Vagina (tissue), 2 donors: Measurements from ENCODE around the gene TIE1.

Experiments used
- CTCF ChIP-seq, 3 experiments: fragments of 450-650 bp in 2 of 3; fragments of 200-600 bp in 1 of 3; sonication (generic) in 1 of 3; IDR thresholded peaks; one replicate each; pipeline ENCODE4 v1.5.1; 2017 to 2019; ENCODE audit warnings: antibody characterized with exemption in 3 of 3, mild to moderate bottlenecking in 2 of 3, moderate library complexity in 2 of 3
- POLR2A ChIP-seq, 2 donors: fragments of 450-650 bp; IDR thresholded peaks; one replicate each; pipeline ENCODE4 v1.6.1; 2017; ENCODE audit warnings: antibody characterized with exemption in 2 of 2, mild to moderate bottlenecking in 2 of 2, moderate library complexity in 2 of 2

- TF ChIP-seq CTCF (IDR thresholded peaks at IDR 0.05) = no peak
- TF ChIP-seq POLR2A (IDR thresholded peaks at IDR 0.05) = no peak
Measured at GRCh38 chr1:43270421-43271095, 30.2 kb upstream of the TIE1 start.
